Loucy (cell line): ENCODE measurements around the gene ISLR.

Source experiments
- CTCF ChIP-seq: fragments of 200-600 bp; sonication (generic); conservative IDR thresholded peaks from 2 replicates; pipeline ENCODE4 v1.5.1; 2014; ENCODE audit warnings: mild to moderate bottlenecking, antibody characterized with exemption, low read length
- EZH2phosphoT487 ChIP-seq: fragments of 200-600 bp; IDR thresholded peaks from 2 replicates; pipeline ENCODE4 v1.6.1; 2018; ENCODE audit warnings: antibody characterized with exemption, mild to moderate bottlenecking, moderate library complexity, borderline replicate concordance

- TF ChIP-seq CTCF (no peak), EZH2phosphoT487 (no peak)
Observed at GRCh38 chr15:74225928-74226327, 52.4 kb downstream of the ISLR start.
